SU-DHL-6 (cell line): ENCODE measurements around the gene TJP2.

Source experiments
- CTCF ChIP-seq: fragments of 200-600 bp; sonication (generic); IDR thresholded peaks from one replicate; pipeline ENCODE4 v1.5.1; 2017; ENCODE audit warnings: antibody characterized with exemption, mild to moderate bottlenecking, low read length, moderate library complexity; ENCODE audit not compliant: insufficient read depth, poor library complexity, severe bottlenecking
- EZH2phosphoT487 ChIP-seq: fragments of 200-600 bp; sonication (generic), shearing (Covaris generic); conservative IDR thresholded peaks from 2 replicates; pipeline ENCODE4 v1.6.1; 2018; ENCODE audit warnings: mild to moderate bottlenecking, antibody characterized with exemption, low read length, moderate library complexity, mixed read lengths

- no peak for TF ChIP-seq CTCF
- no peak for TF ChIP-seq EZH2phosphoT487
These were observed 99.1 kb downstream of the TJP2 start for GRCh38 chr9:69273161-69273560.
